T-helper 1 cell treated with Interleukin-12 subunit alpha and Interleukin-12 subunit beta and Interleukin-4 antibody, amounts not matched to agents 30 ng/mL and 1 ng/mL, for 36 hours (primary cell): ENCODE measurements around the gene KCNQ1. TPM values are rescaled to one million over a fixed set of nuclear protein-coding genes. Genes with fewer than 3 reads are reported as not detected.

Experiments used
- intact Hi-C: fragments of 100-400 bp; cut with micrococcal nuclease; formaldehyde crosslinking; loops from one replicate; pipeline ENCODE4 v1.15.1; 2024
- total RNA-seq: library from RNA; stranded (reverse); gene quantifications from 2 replicates; pipeline ENCODE4 v1.2.3, GENCODE V29; 2022

The KCNQ1 gene
- total RNA-seq, 1 donor from 2014 or later: 16.9 TPM

DNA sequence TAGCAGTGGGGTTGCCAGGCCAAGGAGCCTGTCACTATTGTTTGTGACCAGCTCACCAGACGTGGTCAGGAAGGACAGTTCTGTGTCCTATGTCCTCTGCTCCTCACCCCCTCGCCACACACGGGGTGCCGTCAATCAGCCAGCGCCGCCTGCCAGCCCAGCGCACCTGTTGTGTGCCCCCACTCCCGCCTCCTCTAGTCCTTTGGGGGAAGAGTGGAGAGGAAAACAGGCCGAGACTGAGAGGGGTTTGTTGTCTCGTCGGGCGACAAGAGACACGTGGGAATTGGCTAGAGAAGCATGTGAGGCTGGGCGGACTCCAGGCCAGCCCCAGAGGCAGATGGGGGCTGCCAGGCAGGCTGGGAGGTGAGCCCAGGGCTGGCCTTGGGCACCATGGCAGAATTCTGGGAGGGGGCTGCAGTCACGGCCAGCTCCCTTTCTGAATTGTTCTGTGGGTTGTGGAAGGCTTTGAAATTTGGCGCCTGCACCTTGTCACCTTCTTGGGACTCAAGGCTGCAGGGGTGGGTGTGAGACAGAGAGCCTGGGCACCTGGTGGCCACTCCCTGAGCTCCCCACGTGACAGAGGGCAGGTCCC, 258.1 kb downstream of the KCNQ1 start:
- intact Hi-C loops: no loop called here

DNA sequence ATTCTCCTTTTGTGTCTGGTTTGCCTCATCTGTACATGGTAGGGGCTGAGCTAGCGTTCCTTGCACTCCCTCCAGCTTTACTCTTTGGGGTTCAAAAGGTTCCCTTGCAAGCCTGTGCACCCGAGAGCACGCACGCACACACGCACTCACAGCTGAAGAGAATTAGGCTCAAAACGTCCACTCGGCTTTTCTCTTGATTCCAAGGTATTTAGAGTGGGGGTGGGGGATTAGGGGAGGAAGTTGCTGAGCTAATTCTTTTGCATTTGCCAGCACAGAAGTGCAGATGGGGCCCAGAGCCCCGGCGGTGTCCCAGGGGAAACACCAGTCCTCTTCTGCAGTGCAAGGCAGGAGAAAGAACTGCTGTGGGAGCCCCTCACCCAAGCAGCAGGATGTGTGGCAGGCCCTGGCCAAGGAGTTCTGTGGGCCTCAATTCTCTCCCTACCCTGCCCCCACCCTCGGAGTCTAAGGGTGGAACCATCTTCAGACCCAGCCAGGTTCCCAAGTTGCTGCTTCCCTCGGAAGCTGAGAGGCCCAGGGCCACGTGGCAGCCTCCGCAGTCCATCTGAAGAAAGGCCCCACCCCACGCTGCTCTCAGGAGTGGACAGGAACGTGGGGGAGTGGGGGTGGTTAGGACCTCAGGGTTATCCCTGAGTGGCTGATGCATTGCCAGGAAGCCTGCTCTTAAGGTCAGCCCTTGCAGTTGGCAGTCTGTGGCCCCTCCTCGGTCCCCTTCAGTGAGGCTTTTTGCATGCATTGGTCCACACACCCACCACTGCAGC, 258.7 kb downstream of the KCNQ1 start:
- intact Hi-C loops: no loop called here

DNA sequence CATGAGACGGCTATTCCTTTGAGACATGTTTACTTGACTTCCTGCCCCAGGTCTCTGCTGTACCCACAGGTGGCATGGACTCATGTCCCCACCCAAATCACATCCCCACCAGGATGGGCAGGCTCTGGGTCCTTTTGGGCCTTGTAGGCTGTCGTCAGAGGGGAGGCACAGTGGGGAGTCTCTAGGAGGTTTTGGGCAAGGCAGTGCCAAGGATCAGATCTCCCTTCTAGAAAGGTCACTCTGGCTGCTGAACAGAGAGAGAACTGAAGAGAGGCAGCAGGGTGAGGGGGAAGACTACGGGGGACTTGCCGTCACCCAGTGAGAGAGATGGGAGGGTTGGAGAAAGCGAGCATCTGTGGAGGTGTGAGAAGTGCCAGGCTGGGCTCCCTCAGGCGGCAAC, 259.5 kb downstream of the KCNQ1 start:
- intact Hi-C loops: no loop called here

DNA sequence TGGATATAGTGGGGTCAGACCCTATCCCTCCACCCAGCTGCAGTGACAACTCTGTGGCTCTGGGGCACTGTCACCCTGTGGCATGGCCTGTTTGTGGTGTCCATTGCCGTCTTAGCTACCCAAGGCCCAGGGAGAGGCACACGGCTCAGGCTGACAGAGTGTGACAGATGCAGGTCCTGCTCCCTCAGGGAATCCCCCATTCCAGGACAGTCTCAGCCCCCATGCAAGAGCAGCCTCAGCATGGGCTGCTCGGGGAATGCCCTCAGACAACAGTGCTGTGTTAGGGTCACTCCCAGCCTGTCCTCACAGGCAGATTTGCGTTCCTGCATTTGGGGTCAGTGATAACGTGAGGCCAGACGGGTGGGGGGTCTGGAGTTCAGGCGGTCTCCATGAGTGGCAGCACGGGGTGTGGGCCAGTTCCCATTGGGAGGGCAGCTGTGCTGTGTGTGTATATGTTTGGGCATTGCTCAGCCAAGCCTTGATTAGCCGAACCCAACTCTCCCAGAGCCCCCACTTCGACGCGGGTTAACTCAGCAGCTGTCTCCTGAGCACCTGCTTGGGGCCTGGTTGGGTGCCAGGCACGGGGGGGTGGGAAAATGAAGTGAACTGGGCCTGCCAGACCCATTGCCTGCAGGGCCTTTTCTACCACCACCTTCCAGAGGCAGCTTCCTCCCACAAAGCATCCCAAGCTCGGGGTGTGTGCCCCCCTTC, 260.2 kb downstream of the KCNQ1 start:
- intact Hi-C loops: no loop called here

DNA sequence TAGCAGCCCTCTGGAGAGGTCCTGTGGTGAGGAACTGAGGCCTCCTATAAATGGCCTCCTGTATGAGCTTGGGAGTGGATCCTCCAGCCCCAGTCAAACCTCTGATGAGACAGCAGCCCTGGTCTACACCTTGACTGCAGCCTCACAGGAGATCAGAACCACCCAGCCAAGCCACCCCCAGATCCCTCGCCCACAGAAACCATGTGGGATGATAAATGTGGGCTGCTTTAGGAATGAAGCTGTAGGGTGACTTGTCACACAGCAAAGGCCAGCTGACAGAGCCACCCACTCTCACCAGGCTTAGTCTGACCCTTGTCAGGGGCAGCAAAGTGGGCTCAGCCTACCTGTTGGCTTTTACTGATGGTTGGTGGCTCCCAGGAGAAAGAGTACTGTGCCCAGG, 261.5 kb downstream of the KCNQ1 start:
- intact Hi-C loops: no loop called here

DNA sequence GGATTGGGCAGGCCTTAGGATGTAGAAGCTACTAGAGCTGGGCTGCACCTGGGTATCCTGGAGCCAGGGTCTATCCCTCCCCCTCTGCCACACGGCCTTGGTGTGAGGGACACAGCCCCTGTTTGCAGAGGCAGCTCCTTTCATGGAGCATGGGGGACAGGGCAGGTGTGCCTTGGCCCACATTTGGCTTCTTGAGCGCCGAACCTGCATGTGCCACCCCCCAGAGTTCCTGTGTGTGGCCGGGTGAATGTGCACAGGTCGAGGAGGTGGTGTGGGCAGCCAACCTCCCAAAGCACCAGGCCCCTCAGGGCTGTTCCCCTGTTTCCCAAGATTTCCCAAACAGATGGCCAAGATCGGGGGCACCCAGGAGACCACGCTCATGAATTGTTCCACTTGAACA, 262.9 kb downstream of the KCNQ1 start:
- intact Hi-C loops: no loop called here

DNA sequence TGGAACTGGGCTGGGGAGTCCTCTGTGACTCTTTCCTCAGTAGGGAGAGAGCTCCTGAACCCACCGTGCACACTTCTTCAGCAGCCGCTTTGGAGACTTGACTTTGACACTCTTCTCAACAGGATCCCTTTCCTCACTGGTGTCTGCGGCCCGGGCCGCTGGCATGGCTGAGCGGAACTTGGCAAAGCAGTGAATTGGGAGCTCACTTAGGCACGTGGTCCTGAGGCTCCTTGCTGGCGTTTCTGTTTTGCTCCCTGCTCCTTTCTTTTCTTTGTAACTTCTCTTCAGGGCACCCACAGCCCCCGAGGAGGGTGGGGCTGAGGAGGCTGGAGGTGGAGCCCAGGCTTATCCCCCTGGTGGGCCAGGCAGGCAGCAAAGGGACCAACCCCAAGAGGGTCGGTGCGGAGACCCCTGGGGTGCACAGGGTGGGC, 263.4 kb downstream of the KCNQ1 start:
- intact Hi-C loops: no loop called here

DNA sequence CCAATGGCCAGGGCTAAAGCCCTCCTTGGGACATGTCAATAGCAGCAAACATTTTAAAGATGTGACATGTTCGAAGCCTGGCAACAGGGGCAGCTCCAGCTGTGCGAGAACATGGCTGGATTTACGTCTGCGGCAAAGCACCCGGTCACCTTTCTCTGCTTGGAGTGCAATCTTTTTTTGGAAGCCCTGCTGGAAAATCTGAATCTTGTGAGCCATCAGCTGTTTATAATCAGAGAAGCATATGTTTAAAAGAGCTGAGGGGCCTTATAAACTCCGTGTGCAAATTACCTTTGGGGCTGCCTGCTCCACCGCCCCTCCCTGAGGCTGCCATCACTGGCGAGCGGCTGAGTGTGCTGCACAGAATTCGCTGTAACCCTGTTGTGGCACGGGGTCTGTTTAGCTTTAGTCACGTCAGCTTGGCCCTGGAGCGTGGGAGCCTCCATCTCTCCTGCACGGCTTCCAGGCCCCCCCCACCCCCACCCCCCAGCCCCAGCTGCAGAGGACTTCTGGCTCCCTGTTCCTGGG, 264.0 kb downstream of the KCNQ1 start:
- intact Hi-C loops: no loop called here

DNA sequence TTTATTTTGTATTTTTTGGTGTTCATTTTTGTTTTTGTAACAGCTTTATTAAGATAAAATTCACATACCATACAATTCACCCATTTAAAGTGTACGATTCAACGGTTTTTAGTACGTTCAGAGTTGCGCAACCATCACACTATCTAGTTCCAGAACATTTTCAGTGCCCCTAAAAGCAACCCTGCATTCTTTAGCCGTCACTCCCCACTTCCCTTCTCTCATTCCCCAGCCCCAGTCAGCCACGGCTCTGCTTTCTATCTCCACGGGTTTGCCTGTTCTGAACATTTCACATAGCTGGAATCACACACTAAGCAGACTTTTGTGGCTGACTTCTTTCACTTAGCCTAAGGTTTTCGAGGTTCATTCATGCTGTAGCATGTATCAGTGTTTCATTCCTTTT, 264.6 kb downstream of the KCNQ1 start:
- intact Hi-C loops: no loop called here

DNA sequence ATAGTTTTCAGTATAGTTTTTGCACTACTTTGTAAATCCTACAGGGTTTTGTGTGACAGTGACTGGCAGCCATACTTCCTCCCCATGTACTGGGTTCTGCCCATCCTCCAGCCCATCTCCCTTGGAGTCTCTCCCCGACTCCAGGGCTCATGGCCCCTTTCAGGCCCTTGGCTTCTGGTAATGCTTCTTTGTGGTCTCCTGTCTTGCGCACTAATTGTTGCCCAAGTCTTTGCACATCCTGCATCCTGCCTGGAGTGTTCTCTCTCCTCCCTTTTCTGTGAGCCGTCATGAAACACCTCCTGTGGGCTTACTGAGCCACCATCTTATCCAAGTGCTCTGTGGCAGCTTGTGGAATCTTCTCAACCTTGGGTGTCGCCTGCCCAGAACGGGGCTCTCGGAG, 266.4 kb downstream of the KCNQ1 start:
- intact Hi-C loops: no loop called here

DNA sequence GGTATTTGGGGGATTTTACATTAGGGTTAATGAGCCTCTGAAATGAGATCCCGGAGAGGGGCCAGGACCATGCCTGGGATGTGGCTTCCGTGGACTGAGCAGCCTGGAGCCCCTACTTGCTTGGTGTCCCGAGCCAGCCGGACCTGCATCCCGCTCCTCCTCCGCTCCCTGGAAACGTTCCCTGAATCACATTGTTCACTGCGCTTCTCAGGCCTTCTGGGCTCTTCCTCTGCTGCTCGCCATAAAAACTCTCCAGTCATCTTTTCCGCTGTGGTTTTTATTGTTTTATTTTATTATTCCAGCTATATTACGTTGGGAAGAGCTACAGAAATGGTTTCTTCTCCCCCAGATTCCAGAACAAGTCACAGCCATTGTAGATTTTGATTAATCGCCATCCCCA, 268.3 kb downstream of the KCNQ1 start:
- intact Hi-C loops: no loop called here

DNA sequence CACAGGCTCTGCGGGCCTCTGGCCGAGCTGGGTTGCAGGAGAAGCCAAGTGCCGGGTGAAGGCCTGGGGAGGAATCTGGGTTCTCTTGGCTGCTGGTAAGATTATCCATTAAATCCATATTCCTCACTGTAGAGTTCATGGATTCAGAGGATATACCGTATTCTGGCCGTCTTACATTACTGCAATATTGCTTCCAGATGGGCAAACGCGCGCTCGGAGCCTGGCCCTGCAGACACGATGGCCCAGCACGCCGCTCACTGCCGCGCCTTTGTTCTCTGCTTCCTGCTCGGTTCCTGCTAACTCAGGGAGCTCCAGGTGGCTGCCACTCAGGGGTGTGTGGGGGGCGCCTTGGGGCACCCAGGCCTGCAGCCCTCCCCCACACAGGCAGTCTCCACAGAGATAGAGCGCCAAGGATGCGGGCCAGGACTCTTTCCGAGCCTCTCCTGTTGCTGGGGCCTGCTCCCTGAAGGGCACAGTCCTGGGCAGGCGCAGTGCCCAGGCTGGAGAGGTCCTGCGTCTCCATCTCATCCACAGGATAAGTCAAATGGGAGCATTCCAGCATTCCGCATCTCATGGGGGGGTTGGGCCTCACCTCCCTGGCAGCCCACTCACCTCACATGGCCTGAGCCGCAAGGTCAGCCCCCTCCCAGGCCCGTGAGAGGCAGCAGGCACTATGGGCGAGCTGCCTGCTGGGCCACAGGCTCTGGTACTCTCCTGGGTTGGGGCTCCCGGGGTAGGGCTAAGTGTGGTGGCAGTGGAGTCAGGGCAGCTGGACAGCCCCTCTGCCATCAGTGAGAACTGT, 269.1 kb downstream of the KCNQ1 start:
- intact Hi-C loops: no loop called here

DNA sequence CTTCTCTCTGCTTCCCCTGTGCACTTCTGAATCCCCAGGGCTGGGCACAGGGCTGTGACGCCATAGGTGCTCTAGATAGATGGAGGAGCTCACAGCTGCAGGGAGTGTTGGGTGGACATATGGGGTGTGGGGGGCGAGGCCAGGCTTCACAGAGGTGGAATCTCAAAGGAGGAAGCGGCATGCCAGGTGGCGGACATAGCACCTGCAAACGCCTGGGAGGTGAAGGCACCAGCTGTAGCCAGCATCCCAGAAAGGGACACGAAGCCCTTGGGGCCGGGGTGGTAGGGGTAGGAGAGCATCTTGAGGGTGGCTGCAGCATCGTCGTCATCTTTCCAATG, 269.6 kb downstream of the KCNQ1 start:
- intact Hi-C loops: no loop called here

DNA sequence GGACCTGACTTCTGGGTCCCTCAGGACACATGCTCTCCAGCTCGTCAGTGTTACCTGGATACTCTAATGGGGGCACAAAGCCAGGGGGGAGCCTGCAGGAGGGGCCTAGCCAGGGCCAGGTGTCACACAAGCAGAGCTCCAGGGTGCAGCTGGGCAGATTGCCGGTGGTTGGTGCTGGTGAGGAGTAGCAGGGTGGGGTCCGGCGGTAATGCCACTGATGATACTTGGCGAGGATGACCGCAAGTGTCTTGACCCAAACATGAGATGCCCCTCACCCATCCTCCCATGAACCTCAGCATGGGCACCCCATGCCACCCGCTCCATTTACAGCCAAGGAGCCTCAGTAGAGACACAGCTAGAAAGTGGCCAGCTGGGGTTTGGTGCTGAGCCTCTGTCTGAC, 270.1 kb downstream of the KCNQ1 start:
- intact Hi-C loops: no loop called here

DNA sequence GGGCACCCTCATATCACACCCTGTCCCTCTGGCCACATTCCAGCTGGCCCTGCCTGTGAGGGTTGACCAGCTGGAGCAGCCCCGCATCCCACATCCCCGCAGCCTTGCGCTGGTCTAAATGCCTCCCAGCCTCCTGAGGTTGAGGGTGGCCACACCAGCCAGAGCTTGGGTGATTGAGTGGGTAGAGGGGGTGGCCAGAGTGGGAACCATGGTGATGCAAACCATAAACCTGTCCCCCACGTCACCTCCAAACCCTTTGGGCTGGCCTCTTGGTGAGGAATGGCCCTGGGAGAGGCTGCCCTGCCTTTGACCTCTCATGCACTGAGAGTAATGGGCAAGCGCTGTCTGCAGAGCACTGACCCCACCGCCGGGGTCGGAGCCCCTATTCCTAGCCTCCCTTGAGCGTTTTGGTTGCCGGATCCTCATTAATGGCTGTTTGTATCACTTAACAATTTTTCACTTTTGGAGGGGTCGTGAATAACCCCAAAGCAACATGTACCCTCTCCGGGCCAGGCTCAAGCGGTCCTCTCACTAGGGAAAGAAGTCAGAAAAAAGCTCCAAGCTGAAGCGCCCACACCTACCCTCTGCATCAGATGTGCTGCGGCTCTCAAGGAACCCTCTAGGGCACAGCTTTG, 271.0 kb downstream of the KCNQ1 start:
- intact Hi-C loops: no loop called here

DNA sequence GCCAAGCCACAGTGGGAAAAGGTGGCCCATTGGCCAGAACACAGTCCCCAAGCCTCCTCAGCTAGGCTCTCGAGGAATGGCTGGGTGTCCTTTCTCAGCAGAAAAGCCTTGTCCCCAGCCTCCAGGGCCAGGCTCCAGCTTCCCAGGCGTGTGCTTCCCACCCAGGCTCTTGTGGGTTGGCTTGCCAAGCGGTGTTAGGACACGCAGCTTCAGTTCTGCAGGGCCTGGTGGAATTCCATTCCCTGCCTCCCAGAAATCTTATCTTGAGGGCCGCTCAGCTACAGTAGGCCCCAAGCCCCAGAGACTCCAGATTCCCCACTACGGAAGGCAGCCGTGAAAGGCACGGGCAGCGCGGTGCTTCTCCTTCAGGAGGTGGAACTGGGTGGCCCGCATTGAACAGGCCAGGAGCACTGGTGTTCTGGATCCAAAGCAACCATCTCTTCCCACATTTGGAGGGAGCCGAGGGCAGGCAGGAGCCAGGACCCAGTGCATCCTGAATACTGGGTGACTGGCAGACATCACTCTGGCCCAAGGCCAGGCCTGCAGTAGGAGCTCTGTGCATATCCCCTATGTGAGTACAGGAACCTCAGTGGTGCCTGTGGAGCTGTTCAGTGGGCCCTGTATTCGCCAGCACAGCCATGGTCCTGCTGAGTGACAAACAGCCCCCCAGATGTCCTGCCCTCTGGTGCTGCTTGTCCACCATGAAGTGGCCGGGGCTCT, 271.7 kb downstream of the KCNQ1 start:
- intact Hi-C loops: no loop called here

DNA sequence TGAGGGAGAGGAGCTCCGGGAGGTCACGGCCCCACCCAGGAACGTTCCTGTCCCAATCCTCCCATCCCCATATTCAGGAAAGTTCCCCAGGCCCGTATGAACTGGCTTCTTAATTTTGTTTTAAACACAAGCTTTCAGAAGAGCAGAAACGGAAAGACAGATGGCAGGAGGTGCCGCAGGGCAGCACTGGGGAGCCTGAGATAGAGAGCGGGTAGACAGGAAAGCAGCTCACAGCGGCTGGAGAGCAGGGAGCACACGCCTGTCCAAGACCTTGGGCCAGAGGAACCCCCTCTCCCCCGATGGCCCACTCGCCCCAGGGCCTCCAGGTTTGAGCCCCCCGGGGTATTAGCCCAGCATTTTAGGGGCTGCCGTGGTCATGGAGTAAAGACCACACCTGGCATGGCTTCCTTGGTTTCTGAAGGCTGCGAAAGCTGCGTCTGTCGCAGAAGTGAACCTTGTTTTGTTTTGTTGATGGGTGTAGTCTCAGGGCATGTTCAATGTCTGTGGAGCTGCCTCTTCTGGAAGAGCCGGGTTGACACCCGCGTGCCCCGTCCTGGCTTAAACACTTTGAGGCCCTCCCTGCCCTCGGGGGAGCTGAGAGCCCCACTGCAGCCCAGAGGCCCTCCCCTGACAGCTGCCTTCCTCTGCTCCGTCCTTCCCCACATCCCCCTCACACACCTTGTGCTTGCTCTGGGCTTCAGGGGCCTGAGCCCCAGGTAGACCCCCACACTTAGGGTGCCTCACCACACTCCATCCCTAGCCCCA, 272.9 kb downstream of the KCNQ1 start:
- intact Hi-C loops: no loop called here

DNA sequence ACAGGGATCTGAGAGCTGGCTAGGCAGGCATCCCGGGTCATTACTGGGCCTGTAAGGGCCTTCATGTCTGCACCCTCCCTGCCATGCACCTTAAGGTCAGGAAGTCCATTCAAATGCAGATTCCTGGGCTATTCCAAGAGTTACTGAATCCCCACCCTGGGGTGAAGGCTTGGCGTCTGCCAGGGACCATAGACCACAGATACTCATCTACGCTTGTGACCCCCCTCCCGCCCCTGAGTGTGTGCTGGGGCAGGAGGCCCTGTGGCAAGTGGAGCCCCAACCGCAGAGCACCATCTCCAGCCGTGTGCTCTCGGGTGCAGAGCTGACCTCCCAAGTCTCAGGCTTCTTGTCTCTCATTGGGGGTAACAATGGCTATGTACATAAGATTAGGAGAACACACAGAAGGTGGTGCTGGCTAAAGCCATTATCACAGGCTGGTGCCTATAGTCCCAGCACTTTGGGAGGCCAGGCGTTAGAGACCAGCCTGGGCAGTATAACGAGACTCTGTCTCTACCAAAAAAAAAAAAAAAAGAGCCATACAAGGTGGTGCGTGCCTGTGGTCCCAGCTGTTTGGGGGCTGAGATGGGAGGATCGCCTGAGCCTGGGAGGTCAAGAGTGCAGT, 274.1 kb downstream of the KCNQ1 start:
- intact Hi-C loops: no loop called here

DNA sequence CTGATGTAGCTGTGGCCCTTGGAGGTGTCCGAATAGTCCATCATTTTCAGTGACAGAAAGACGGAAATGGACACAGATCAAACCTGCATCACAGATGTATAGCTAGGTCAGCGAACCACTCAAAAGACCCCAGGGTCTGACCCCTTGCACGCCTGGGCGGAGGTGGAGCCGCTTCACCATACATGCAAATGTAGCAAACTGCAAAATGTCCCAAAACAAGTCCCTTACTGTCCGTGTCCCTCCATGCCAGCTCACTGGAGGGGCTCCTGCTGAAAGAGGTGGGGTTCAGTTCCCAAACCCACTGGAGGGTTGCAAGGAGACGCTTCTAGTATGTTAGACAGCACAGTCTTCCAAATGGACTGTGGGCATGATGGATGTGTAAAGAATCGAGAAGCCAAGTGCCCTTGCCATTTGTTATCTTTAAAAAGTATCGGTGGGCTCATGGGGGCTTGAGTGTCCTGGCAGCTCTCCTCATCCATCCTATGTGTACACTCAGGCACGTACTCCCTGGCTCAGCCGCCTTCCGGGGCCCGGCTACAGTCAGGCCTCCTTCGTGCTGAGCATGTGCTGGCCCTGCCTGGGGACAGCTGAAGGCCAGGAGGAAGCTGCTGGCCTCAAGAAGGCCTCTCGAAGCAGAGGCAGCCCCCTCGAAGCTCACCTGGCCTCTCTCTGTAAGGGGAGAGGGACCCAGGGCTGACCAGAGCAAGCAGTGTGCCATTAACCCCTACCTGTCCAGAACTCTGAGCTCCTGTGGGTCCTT, 275.2 kb downstream of the KCNQ1 start:
- intact Hi-C loops: no loop called here
